GM18499 (cell line): ENCODE data around the gene TCOF1.

Source experiments
- ATAC-seq: cut with Tn5 transposase; IDR thresholded peaks from one replicate; pipeline ENCODE4 v1.9.1; 2021; ENCODE audit warnings: moderate number of reproducible peaks; ENCODE audit not compliant: insufficient read depth, unreplicated experiment

The TCOF1 gene

GRCh38 chr5:150323819-150324218, 33.7 kb upstream of the TCOF1 start:
- ATAC-seq = no peak

- ATAC-seq = no peak
Observed at GRCh38 chr5:150325426-150325825, 32.1 kb upstream of the TCOF1 start.

- ATAC-seq = no peak
Observed at GRCh38 chr5:150326707-150327106, 30.8 kb upstream of the TCOF1 start.

- no peak for ATAC-seq
Observed at GRCh38 chr5:150327139-150327538, 30.4 kb upstream of the TCOF1 start.

GRCh38 chr5:150328515-150328914, 29.0 kb upstream of the TCOF1 start:
- no peak for ATAC-seq

- ATAC-seq = no peak
Observed at GRCh38 chr5:150329038-150329437, 28.5 kb upstream of the TCOF1 start.

GRCh38 chr5:150329881-150330876, 27.3 kb upstream of the TCOF1 start:
- no peak for ATAC-seq

- ATAC-seq = no peak
Observed at GRCh38 chr5:150333400-150333799, 24.1 kb upstream of the TCOF1 start.

GRCh38 chr5:150335778-150336177, 21.7 kb upstream of the TCOF1 start:
- ATAC-seq = no peak

GRCh38 chr5:150338546-150338945, 19.0 kb upstream of the TCOF1 start:
- ATAC-seq = no peak

GRCh38 chr5:150339165-150339564, 18.3 kb upstream of the TCOF1 start:
- ATAC-seq = no peak

- no peak for ATAC-seq
Observed at GRCh38 chr5:150339841-150340240, 17.7 kb upstream of the TCOF1 start.

GRCh38 chr5:150340614-150341255, 16.8 kb upstream of the TCOF1 start:
- ATAC-seq = no peak

GRCh38 chr5:150341331-150341730, 16.2 kb upstream of the TCOF1 start:
- ATAC-seq = no peak

GRCh38 chr5:150341989-150342388, 15.5 kb upstream of the TCOF1 start:
- no peak for ATAC-seq

- ATAC-seq = no peak
Observed at GRCh38 chr5:150342583-150342982, 14.9 kb upstream of the TCOF1 start.

- ATAC-seq = no peak
Observed at GRCh38 chr5:150343994-150344631, 13.4 kb upstream of the TCOF1 start.

- no peak for ATAC-seq
Observed at GRCh38 chr5:150345716-150346115, 11.8 kb upstream of the TCOF1 start.

- no peak for ATAC-seq
Observed at GRCh38 chr5:150346592-150346991, 10.9 kb upstream of the TCOF1 start.

- no peak for ATAC-seq
Observed at GRCh38 chr5:150347003-150347402, 10.5 kb upstream of the TCOF1 start.

GRCh38 chr5:150347451-150347850, 10.0 kb upstream of the TCOF1 start:
- no peak for ATAC-seq
